ENCODE measurements around the gene UCHL1.

DNA sequence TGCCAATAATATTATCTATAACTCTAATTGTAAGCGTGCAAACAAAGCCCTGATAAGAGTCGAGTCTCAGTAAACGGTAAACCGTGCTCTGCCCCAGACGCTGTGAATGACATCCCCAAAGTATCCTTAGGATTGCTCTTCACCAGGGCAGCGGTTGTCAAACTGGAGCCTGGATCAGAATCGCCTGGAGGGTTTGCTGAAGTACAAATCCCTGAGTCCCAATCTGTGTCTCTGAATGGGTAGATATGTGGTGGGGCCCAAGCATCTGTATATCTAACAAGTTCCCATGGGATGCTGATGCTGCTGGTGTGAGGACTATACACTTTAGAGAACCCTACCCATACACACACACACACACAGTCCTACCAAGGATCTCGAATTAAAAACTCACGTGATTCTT is 41.6 kb upstream of the UCHL1 start:
- TF ChIP-seq, protein P1, sequence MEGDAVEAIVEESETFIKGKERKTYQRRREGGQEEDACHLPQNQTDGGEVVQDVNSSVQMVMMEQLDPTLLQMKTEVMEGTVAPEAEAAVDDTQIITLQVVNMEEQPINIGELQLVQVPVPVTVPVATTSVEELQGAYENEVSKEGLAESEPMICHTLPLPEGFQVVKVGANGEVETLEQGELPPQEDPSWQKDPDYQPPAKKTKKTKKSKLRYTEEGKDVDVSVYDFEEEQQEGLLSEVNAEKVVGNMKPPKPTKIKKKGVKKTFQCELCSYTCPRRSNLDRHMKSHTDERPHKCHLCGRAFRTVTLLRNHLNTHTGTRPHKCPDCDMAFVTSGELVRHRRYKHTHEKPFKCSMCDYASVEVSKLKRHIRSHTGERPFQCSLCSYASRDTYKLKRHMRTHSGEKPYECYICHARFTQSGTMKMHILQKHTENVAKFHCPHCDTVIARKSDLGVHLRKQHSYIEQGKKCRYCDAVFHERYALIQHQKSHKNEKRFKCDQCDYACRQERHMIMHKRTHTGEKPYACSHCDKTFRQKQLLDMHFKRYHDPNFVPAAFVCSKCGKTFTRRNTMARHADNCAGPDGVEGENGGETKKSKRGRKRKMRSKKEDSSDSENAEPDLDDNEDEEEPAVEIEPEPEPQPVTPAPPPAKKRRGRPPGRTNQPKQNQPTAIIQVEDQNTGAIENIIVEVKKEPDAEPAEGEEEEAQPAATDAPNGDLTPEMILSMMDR (IDR thresholded peaks at IDR 0.05), result no peak
- no peak for TF ChIP-seq POLR2A (IDR thresholded peaks at IDR 0.05)

All from uterus (tissue), 2 donors.